ENCODE measurements around the gene SUSD5. TPM values are rescaled to one million over a fixed set of nuclear protein-coding genes. Genes with fewer than 3 reads are reported as not detected.

SUSD5 gene
- total RNA-seq, 4 donors from 2014 or later = 0.55 to 2.2 (median 1.1) TPM

GRCh38 chr3:33174711-33175414 is 43.7 kb downstream of the SUSD5 start:
- no peaks in the 10 kb centered on the region for H3K4me1 ChIP-seq
- no peaks in the 10 kb centered on the region for H3K9me3 ChIP-seq
- no peaks in the 10 kb centered on the region for H3K27me3 ChIP-seq
- intact Hi-C loops (cut with DNase I; ENCODE audit: low total_unique reads) = no loop called here
- no peak overlapping the region for H3K27ac ChIP-seq
- no peaks in the 10 kb centered on the region for H3K36me3 ChIP-seq
- DNase-seq = no peak
- no peak for ATAC-seq
- TF ChIP-seq POLR2A (IDR thresholded peaks at IDR 0.05) (no peak), CTCF (IDR thresholded peaks at IDR 0.05 in 4 of 5, conservative IDR thresholded peaks at IDR 0.05 in 1 of 5) (no peak)
- in situ Hi-C loops (cut with MboI; ENCODE audit: low sequenced_read_pairs in 4 of 4) = no loop called here
- no peak overlapping the region for H3K4me3 ChIP-seq

- no peak for TF ChIP-seq CTCF (IDR thresholded peaks at IDR 0.05 in 4 of 5, conservative IDR thresholded peaks at IDR 0.05 in 1 of 5)
- TF ChIP-seq POLR2A (IDR thresholded peaks at IDR 0.05) = no peak
- Histone ChIP-seq H3K36me3 (no peaks in the 10 kb centered on the region), H3K9me3 (no peaks in the 10 kb centered on the region), H3K4me3 (no peak overlapping the region), H3K27ac (no peak overlapping the region), H3K4me1 (no peaks in the 10 kb centered on the region), H3K27me3 (no peaks in the 10 kb centered on the region)
- in situ Hi-C loops (cut with MboI; ENCODE audit: low sequenced_read_pairs in 4 of 4) = no loop called here
- no peak for DNase-seq
- intact Hi-C loops (cut with DNase I; ENCODE audit: low total_unique reads) = no loop called here
- ATAC-seq = no peak
These were observed 44.5 kb downstream of the SUSD5 start for GRCh38 chr3:33174095-33174494.

GRCh38 chr3:33173672-33174071 is 44.9 kb downstream of the SUSD5 start:
- H3K4me1 ChIP-seq = no peaks in the 10 kb centered on the region
- in situ Hi-C loops (cut with MboI; ENCODE audit: low sequenced_read_pairs in 4 of 4) = no loop called here
- H3K9me3 ChIP-seq = no peaks in the 10 kb centered on the region
- H3K27ac ChIP-seq = no peak overlapping the region
- intact Hi-C loops (cut with DNase I; ENCODE audit: low total_unique reads) = no loop called here
- H3K4me3 ChIP-seq = no peak overlapping the region
- H3K36me3 ChIP-seq = no peaks in the 10 kb centered on the region
- H3K27me3 ChIP-seq = no peaks in the 10 kb centered on the region
- no peak for TF ChIP-seq POLR2A (IDR thresholded peaks at IDR 0.05)
- no peak for TF ChIP-seq CTCF (IDR thresholded peaks at IDR 0.05 in 4 of 5, conservative IDR thresholded peaks at IDR 0.05 in 1 of 5)
- DNase-seq (no peak), ATAC-seq (no peak)

GRCh38 chr3:33173103-33173502 is 45.5 kb downstream of the SUSD5 start:
- Histone ChIP-seq H3K9me3 (no peaks in the 10 kb centered on the region), H3K4me3 (no peak overlapping the region), H3K4me1 (no peaks in the 10 kb centered on the region), H3K36me3 (no peaks in the 10 kb centered on the region), H3K27ac (no peak overlapping the region), H3K27me3 (no peaks in the 10 kb centered on the region)
- TF ChIP-seq POLR2A (IDR thresholded peaks at IDR 0.05) (no peak), CTCF (IDR thresholded peaks at IDR 0.05 in 4 of 5, conservative IDR thresholded peaks at IDR 0.05 in 1 of 5) (no peak)
- intact Hi-C loops (cut with DNase I; ENCODE audit: low total_unique reads) = no loop called here
- DNase-seq = no peak
- in situ Hi-C loops (cut with MboI; ENCODE audit: low sequenced_read_pairs in 4 of 4) = no loop called here
- no peak for ATAC-seq

GRCh38 chr3:33171580-33171979 is 47.0 kb downstream of the SUSD5 start:
- Histone ChIP-seq H3K27me3 (no peaks in the 10 kb centered on the region), H3K9me3 (no peaks in the 10 kb centered on the region), H3K4me3 (no peak overlapping the region), H3K4me1 (no peaks in the 10 kb centered on the region), H3K36me3 (no peaks in the 10 kb centered on the region), H3K27ac (no peak overlapping the region)
- TF ChIP-seq CTCF (IDR thresholded peaks at IDR 0.05 in 4 of 5, conservative IDR thresholded peaks at IDR 0.05 in 1 of 5) (no peak), POLR2A (IDR thresholded peaks at IDR 0.05) (no peak)
- in situ Hi-C loops (cut with MboI; ENCODE audit: low sequenced_read_pairs in 4 of 4) = no loop called here
- intact Hi-C loops (cut with DNase I; ENCODE audit: low total_unique reads) = no loop called here
- DNase-seq (no peak), ATAC-seq (no peak)
